Gastroesophageal sphincter (tissue), 4 donors: ENCODE data around the gene CEP72. TPM values are rescaled to one million over a fixed set of nuclear protein-coding genes. Genes with fewer than 3 reads are reported as not detected.
"Not testable (repeated sequence)": the region's sequence is repeated elsewhere in the genome, so short reads cannot be mapped to it uniquely, and the experiment has no call there.

ENCODE experiments used
- ATAC-seq: fragments of 150-250 bp; one replicate; pipeline ENCODE4 v1.9.1; 2016; ENCODE audit warnings: mild to moderate bottlenecking, moderate library complexity
- H3K27ac ChIP-seq, 4 donors: fragments of 200-600 bp; sonication (generic) in 3 of 4; 1 replicate in 3 of 4; 2 replicates in 1 of 4; pipeline ENCODE4 v1.5.1; 2016 to 2019
- H3K27me3 ChIP-seq: fragments of 200-600 bp; sonication (generic); one replicate; pipeline ENCODE4 v1.5.1; 2019
- H3K36me3 ChIP-seq, 2 donors: fragments of 200-600 bp; sonication (generic); one replicate each; pipeline ENCODE4 v1.5.1; 2019; ENCODE audit warnings: control low read depth in 1 of 2
- H3K4me1 ChIP-seq, 3 donors: fragments of 200-600 bp; sonication (generic); 1 replicate in 2 of 3; 2 replicates in 1 of 3; pipeline ENCODE4 v1.5.1; 2016 to 2019; ENCODE audit warnings: control low read depth in 2 of 3
- H3K4me3 ChIP-seq, 2 donors: fragments of 200-600 bp; sonication (generic); one replicate each; pipeline ENCODE4 v1.5.1; 2019; ENCODE audit warnings: mild to moderate bottlenecking in 1 of 2, moderate library complexity in 1 of 2
- H3K9me3 ChIP-seq, 3 donors: fragments of 200-600 bp; sonication (generic); one replicate each; pipeline ENCODE4 v1.5.1; 2017 to 2019; ENCODE audit warnings: control low read depth in 2 of 3
- CTCF ChIP-seq, 4 experiments: fragments of 200-600 bp in 2 of 4; fragments of 450-650 bp in 2 of 4; sonication (generic) in 1 of 4; IDR thresholded peaks; one replicate each; pipeline ENCODE4 v1.5.1; 2017 to 2019; ENCODE audit warnings: antibody characterized with exemption in 4 of 4, mild to moderate bottlenecking in 2 of 4, moderate library complexity in 2 of 4
- EP300 ChIP-seq: sonication (generic); formaldehyde crosslinking; IDR thresholded peaks from one replicate; pipeline ENCODE4 v1.6.1; 2017; ENCODE audit warnings: antibody characterized with exemption, mild to moderate bottlenecking
- POLR2A ChIP-seq, 2 donors: fragments of 450-650 bp; IDR thresholded peaks; one replicate each; pipeline ENCODE4 v1.6.1; 2017; ENCODE audit warnings: antibody characterized with exemption in 2 of 2, mild to moderate bottlenecking in 2 of 2, moderate library complexity in 1 of 2
- POLR2AphosphoS5 ChIP-seq: sonication (generic); formaldehyde crosslinking; IDR thresholded peaks from one replicate; pipeline ENCODE4 v1.6.1; 2017; ENCODE audit warnings: antibody characterized with exemption
- WGBS, 2 donors: methylation state at CpG; one replicate each; pipeline ENCODE4 v1.1.5; 2018; ENCODE audit warnings: low coverage in 1 of 2; 5-methylcytosine and 5-hydroxymethylcytosine counted together
- total RNA-seq, 4 donors: library from RNA; depleted of rRNA; stranded (reverse); fragments of >200 nt; gene quantifications; one replicate each; pipeline ENCODE4 v1.1.0, GENCODE V29; 2016

Gene CEP72
- total RNA-seq, 4 donors from 2014 or later, result 2.1 to 8.7 (median 3.8) TPM

- Histone ChIP-seq H3K9me3 (peaks cover 0 to 46% (median 4%) of the 10 kb centered on the region in 3 donors), H3K4me1 (no peaks in the 10 kb centered on the region), H3K4me3 (no peak overlapping the region), H3K27ac (no peak overlapping the region), H3K36me3 (no peaks in the 10 kb centered on the region), H3K27me3 (peaks cover 91% of the 10 kb centered on the region)
- ATAC-seq, result no peak
- TF ChIP-seq CTCF (IDR thresholded peaks at IDR 0.05) (no peak), POLR2A (IDR thresholded peaks at IDR 0.05) (no peak), POLR2AphosphoS5 (no peak), EP300 (no peak)
- WGBS, 2 donors, result 82 to 83% methylated on average over 10 of the region's 10 CpGs
Observed at GRCh38 chr5:579211-579610, 32.9 kb upstream of the CEP72 start.

GRCh38 chr5:579746-580366 is 32.3 kb upstream of the CEP72 start:
- ATAC-seq, result no peak
- Histone ChIP-seq H3K27ac (no peak overlapping the region), H3K4me3 (no peak overlapping the region), H3K36me3 (no peaks in the 10 kb centered on the region), H3K27me3 (peaks cover 91% of the 10 kb centered on the region), H3K9me3 (peaks cover 0 to 45% (median 4%) of the 10 kb centered on the region in 3 donors), H3K4me1 (no peaks in the 10 kb centered on the region)
- 26 to 47% methylated on average over 3 to 7 of the region's 17 CpGs for WGBS, 2 donors
- no peak for TF ChIP-seq POLR2AphosphoS5
- TF ChIP-seq CTCF (IDR thresholded peaks at IDR 0.05), result no peak
- TF ChIP-seq EP300, result no peak
- TF ChIP-seq POLR2A (IDR thresholded peaks at IDR 0.05), result no peak

- no peaks in the 10 kb centered on the region for H3K36me3 ChIP-seq
- no peak overlapping the region for H3K27ac ChIP-seq
- H3K4me3 ChIP-seq, result no peak overlapping the region
- peaks cover 0 to 39% (median 4%) of the 10 kb centered on the region in 3 donors for H3K9me3 ChIP-seq
- 45 to 55% methylated on average over 11 of the region's 11 CpGs for WGBS, 2 donors
- no peak for ATAC-seq
- TF ChIP-seq EP300, result no peak
- no peak for TF ChIP-seq CTCF (IDR thresholded peaks at IDR 0.05)
- TF ChIP-seq POLR2A (IDR thresholded peaks at IDR 0.05), result no peak
- TF ChIP-seq POLR2AphosphoS5, result no peak
- peaks cover 90% of the 10 kb centered on the region for H3K27me3 ChIP-seq
- no peaks in the 10 kb centered on the region for H3K4me1 ChIP-seq
Observed at GRCh38 chr5:580436-580835, 31.7 kb upstream of the CEP72 start.

- Histone ChIP-seq H3K36me3 (no peaks in the 10 kb centered on the region), H3K4me3 (no peak overlapping the region), H3K4me1 (no peaks in the 10 kb centered on the region), H3K27ac (no peak overlapping the region), H3K27me3 (peaks cover 89% of the 10 kb centered on the region), H3K9me3 (peaks cover 0 to 31% (median 4%) of the 10 kb centered on the region in 3 donors)
- no peak for ATAC-seq
- TF ChIP-seq CTCF (IDR thresholded peaks at IDR 0.05) (no peak), POLR2A (IDR thresholded peaks at IDR 0.05) (no peak), EP300 (no peak), POLR2AphosphoS5 (no peak)
- 67 to 77% methylated on average over 3 to 5 of the region's 7 CpGs for WGBS, 2 donors
Observed at GRCh38 chr5:581266-581665, 30.9 kb upstream of the CEP72 start.

GRCh38 chr5:581941-582340 is 30.2 kb upstream of the CEP72 start:
- Histone ChIP-seq H3K27me3 (peaks cover 87% of the 10 kb centered on the region), H3K27ac (no peak overlapping the region), H3K9me3 (peaks cover 0 to 24% (median 3%) of the 10 kb centered on the region in 3 donors), H3K4me3 (no peak overlapping the region), H3K36me3 (no peaks in the 10 kb centered on the region), H3K4me1 (no peaks in the 10 kb centered on the region)
- no peak for ATAC-seq
- TF ChIP-seq POLR2A (IDR thresholded peaks at IDR 0.05) (no peak), CTCF (IDR thresholded peaks at IDR 0.05) (no peak), POLR2AphosphoS5 (no peak), EP300 (no peak)
- WGBS, 2 donors, result 100% methylated on average over 3 to 4 of the region's 9 CpGs

- 67 to 86% methylated on average over 3 of the region's 3 CpGs for WGBS, 2 donors
- Histone ChIP-seq H3K9me3 (peaks cover 0 to 19% (median 0%) of the 10 kb centered on the region in 3 donors), H3K27me3 (peaks cover 87% of the 10 kb centered on the region)
- not testable (repeated sequence) for H3K4me3 ChIP-seq, H3K36me3 ChIP-seq, H3K4me1 ChIP-seq, H3K27ac ChIP-seq, ATAC-seq
Observed at GRCh38 chr5:582445-582844, 29.7 kb upstream of the CEP72 start.
